ENCODE results near the gene DCDC2C.

DNA sequence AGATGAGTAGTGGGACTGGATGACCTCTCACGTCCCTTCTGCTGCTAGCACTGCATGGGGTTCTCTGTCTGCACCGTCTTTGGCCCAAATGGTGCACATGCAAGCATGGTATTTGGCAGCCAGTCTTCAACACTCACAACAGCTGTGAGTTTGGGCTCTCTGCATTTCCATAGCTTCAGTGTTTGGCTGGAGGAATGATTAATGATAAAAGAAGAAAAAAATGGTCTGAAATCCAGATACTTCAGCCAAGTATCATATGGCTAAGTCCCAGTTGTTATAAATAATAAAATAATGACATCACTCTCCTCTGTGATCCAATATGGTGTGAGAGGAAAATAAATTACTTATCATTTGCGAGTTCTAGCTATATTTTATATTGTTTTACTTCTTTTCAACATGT, 173.3 kb downstream of the DCDC2C start:
- TF ChIP-seq, protein P1, sequence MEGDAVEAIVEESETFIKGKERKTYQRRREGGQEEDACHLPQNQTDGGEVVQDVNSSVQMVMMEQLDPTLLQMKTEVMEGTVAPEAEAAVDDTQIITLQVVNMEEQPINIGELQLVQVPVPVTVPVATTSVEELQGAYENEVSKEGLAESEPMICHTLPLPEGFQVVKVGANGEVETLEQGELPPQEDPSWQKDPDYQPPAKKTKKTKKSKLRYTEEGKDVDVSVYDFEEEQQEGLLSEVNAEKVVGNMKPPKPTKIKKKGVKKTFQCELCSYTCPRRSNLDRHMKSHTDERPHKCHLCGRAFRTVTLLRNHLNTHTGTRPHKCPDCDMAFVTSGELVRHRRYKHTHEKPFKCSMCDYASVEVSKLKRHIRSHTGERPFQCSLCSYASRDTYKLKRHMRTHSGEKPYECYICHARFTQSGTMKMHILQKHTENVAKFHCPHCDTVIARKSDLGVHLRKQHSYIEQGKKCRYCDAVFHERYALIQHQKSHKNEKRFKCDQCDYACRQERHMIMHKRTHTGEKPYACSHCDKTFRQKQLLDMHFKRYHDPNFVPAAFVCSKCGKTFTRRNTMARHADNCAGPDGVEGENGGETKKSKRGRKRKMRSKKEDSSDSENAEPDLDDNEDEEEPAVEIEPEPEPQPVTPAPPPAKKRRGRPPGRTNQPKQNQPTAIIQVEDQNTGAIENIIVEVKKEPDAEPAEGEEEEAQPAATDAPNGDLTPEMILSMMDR (conservative IDR thresholded peaks at IDR 0.05; ENCODE audit: low read length), result no peak
- TF ChIP-seq EZH2phosphoT487 (IDR thresholded peaks at IDR 0.05; ENCODE audit: borderline replicate concordance), result no peak
